ENCODE measurements around the gene NXPH1.

Gene NXPH1

GRCh38 chr7:8390262-8390626 is 43.2 kb upstream of the NXPH1 start:
- no peak for DNase-seq (ENCODE audit: extremely low read depth, low read depth)

GRCh38 chr7:8391353-8392062 is 41.9 kb upstream of the NXPH1 start:
- TF ChIP-seq CTCF (IDR thresholded peaks at IDR 0.05; ENCODE audit: low read depth, low read length) = no peak
- DNase-seq (ENCODE audit: extremely low read depth, low read depth) = no peak

More at GRCh38 chr7:8390262-8390626, 43.2 kb upstream of the NXPH1 start:
- no peak for TF ChIP-seq CTCF (IDR thresholded peaks at IDR 0.05; ENCODE audit: low read depth, low read length)

DNA sequence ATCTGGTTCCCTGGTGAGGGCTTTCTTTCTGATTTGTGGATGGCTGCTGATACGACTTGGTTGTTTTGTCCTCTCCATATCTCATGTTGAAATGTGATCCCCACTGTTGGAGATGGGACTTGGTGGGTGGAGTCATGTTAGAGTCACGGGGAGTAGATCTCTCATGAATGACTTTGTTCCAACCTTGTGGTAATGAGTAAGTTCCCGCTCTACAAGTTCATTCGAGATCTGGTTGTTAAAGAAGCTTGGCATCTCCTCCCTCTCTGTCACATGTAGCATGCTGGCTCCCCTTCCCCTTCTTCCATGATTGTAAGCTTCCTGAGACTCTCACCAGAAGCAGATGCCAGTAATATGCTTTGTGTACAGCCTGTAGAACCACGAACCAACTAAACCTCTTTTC is 37.1 kb upstream of the NXPH1 start:
- no peak for TF ChIP-seq CTCF (IDR thresholded peaks at IDR 0.05; ENCODE audit: low read depth, low read length)

DNA sequence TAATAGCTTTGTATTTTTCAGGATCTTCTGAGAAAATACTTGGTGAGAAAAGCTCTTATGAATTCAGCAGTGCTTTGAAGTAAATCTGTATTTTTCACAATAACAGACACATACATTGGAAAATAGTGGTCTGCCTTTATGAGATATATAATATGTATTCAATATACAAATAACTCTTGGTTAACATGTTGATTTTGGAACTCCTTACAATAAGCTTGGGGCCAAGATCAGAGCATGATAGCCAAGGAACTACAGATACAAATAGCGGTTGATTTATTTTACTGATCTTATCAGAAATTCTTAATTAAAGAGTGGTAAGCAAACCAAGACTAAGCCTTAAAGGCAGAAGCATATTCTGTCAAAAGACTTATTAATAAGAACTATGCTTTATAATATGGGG is 24.5 kb upstream of the NXPH1 start:
- TF ChIP-seq CTCF (IDR thresholded peaks at IDR 0.05; ENCODE audit: low read depth, low read length) = no peak
- DNase-seq (ENCODE audit: extremely low read depth, low read depth) = no peak

More for the DNA sequence above, 37.1 kb upstream of the NXPH1 start:
- no peak for DNase-seq (ENCODE audit: extremely low read depth, low read depth)

DNA sequence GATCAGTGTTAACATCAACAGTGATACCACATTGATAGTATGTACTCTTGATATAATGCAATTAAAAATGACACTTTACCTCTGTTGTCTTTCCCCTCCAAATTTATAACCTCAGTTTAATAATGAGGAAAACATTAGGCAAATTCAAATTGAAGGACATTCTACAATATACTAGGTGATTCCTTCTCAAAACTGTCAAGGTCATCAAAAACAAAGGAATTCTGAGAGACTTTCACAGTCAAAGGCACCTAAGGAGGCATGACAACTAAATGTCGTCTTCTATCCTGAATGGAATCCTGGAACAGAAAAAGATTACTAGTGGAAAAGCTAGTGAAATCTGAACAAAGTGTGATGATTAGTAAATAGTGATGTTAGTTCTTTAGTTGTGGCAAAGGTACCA is 22.3 kb upstream of the NXPH1 start:
- TF ChIP-seq CTCF (IDR thresholded peaks at IDR 0.05; ENCODE audit: low read depth, low read length) = no peak
- no peak for DNase-seq (ENCODE audit: extremely low read depth, low read depth)

GRCh38 chr7:8413600-8413999 is 19.8 kb upstream of the NXPH1 start:
- DNase-seq (ENCODE audit: extremely low read depth, low read depth) = no peak
- TF ChIP-seq CTCF (IDR thresholded peaks at IDR 0.05; ENCODE audit: low read depth, low read length) = no peak

GRCh38 chr7:8418629-8419245 is 14.7 kb upstream of the NXPH1 start:
- peak; percentile 57 for TF ChIP-seq CTCF (IDR thresholded peaks at IDR 0.05; ENCODE audit: low read depth, low read length)
- peak; percentile 1 for DNase-seq (ENCODE audit: extremely low read depth, low read depth)

Data from AG09319 (cell line).